ENCODE data around the gene TYW1.
"Not testable (repeated sequence)": the region's sequence is repeated elsewhere in the genome, so short reads cannot be mapped to it uniquely, and the experiment has no call there.

DNA sequence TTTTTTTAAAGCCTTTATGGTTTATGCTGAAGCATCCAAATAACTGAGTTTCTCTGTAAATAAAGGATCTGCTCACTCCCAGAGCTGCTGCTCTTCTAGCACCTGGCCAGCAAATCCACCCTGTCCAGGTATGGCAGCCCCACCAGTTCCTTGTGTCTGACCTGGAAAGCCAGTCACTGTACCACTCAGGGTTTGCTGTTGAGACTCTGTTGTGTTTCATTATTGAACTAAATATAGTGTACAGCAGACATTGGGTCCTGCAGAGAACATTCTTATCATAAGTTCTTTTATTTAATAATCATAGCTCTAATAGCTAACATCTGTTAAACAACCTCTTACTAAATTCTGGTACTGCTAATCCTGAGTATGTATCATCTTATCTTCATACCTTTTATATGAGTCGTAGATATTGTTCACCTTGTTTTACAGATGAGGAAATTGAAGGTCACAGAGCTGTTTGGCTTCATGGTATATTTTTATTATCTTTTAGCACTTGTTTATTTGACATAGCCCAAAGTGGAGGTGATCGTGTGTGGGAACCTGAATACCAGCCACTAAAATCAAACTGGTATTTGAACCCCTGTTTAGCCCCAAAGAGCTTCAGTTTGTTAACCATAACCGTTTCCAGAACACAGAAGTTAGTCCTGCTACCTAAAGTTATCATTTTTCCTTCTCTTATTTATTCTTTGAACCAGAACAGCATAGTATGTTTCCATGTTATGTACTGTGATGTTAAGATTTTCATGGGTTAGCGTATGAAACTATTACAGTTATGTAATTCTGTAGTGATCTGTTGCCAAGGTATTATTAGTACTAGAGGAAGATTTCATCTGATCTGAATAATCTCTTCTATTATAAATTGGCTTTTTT lies 139.2 kb downstream of the TYW1 start:
- TF ChIP-seq, protein P1, sequence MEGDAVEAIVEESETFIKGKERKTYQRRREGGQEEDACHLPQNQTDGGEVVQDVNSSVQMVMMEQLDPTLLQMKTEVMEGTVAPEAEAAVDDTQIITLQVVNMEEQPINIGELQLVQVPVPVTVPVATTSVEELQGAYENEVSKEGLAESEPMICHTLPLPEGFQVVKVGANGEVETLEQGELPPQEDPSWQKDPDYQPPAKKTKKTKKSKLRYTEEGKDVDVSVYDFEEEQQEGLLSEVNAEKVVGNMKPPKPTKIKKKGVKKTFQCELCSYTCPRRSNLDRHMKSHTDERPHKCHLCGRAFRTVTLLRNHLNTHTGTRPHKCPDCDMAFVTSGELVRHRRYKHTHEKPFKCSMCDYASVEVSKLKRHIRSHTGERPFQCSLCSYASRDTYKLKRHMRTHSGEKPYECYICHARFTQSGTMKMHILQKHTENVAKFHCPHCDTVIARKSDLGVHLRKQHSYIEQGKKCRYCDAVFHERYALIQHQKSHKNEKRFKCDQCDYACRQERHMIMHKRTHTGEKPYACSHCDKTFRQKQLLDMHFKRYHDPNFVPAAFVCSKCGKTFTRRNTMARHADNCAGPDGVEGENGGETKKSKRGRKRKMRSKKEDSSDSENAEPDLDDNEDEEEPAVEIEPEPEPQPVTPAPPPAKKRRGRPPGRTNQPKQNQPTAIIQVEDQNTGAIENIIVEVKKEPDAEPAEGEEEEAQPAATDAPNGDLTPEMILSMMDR (IDR thresholded peaks at IDR 0.05; ENCODE audit: control extremely low read depth in 1 of 3, insufficient read depth in 1 of 3, low read depth in 1 of 3, low read length in 3 of 3): not testable (repeated sequence)
- TF ChIP-seq JUND (IDR thresholded peaks at IDR 0.05; ENCODE audit: low read length): not testable (repeated sequence)

Measured in H1 (cell line).